K562 (cell line): ENCODE data around the gene FAM174C. TPM values are rescaled to one million over a fixed set of nuclear protein-coding genes. Genes with fewer than 3 reads are reported as not detected.

Source experiments
- BHLHE40 ChIP-seq: IDR thresholded peaks from 2 replicates; pipeline ENCODE4 v1.6.1; 2011; ENCODE audit warnings: low read length, improper control_type of control experiment
- CHD2 ChIP-seq: IDR thresholded peaks from 2 replicates; pipeline ENCODE4 v1.6.1; 2011; ENCODE audit warnings: low read depth, low read length
- CREBBP ChIP-seq: IDR thresholded peaks from one replicate; pipeline ENCODE4 v1.6.1; 2012; ENCODE audit warnings: low read depth, mild to moderate bottlenecking, control low read depth, inconsistent platforms, low read length
- EP300 ChIP-seq: IDR thresholded peaks from 2 replicates; pipeline ENCODE4 v1.6.1; 2012; ENCODE audit warnings: low read length, improper control_type of control experiment
- ETV5 ChIP-seq: sonication (generic); formaldehyde crosslinking; IDR thresholded peaks from 2 replicates; pipeline ENCODE4 v1.4.0; 2020; ENCODE audit warnings: low read depth, mild to moderate bottlenecking, missing genetic modification reagents
- HDGF ChIP-seq: fragments of 450-650 bp; IDR thresholded peaks from 2 replicates; pipeline ENCODE4 v1.6.1; 2016
- MTA3 ChIP-seq: fragments of 450-650 bp; formaldehyde crosslinking; IDR thresholded peaks from 2 replicates; pipeline ENCODE4 v1.6.1; 2017; ENCODE audit warnings: mild to moderate bottlenecking, borderline replicate concordance
- MYBL2 ChIP-seq, 2 experiments: fragments of 450-650 bp in 1 of 2; sonication (generic) in 1 of 2; formaldehyde crosslinking in 1 of 2; IDR thresholded peaks; 2 replicates each; pipeline versions ENCODE4 v1.6.1 to v1.8.1; 2017 to 2022; ENCODE audit warnings: borderline replicate concordance in 1 of 2, inconsistent platforms in 1 of 2, low read depth in 1 of 2, mild to moderate bottlenecking in 1 of 2, missing genetic modification reagents in 1 of 2, moderate library complexity in 1 of 2
- RBM25 ChIP-seq: fragments of 200-400 bp; formaldehyde crosslinking; IDR thresholded peaks from 2 replicates; pipeline ENCODE4 v1.6.1; 2018; ENCODE audit warnings: low read length, low read depth, moderate library complexity; ENCODE audit not compliant: severe bottlenecking
- ZNF282 ChIP-seq: sonication (generic); formaldehyde crosslinking; IDR thresholded peaks from 2 replicates; pipeline ENCODE4 v1.8.1; 2023; ENCODE audit warnings: missing genetic modification reagents
- ZNF3 ChIP-seq: fragments of 250-450 bp; sonication (Bioruptor Pico); IDR thresholded peaks from 2 replicates; pipeline ENCODE4 v1.5.0; 2021; ENCODE audit warnings: mild to moderate bottlenecking, moderate library complexity
- ZNF41 ChIP-seq: fragments of 250-450 bp; sonication (Bioruptor Pico); conservative IDR thresholded peaks from 2 replicates; pipeline ENCODE4 v1.4.0; 2020; ENCODE audit warnings: mild to moderate bottlenecking
- ZNF583 ChIP-seq: fragments of 250-450 bp; sonication (Bioruptor Pico); IDR thresholded peaks from 2 replicates; pipeline ENCODE4 v1.4.0; 2020
- ZNF75A ChIP-seq: fragments of 450-650 bp; formaldehyde crosslinking; IDR thresholded peaks from 2 replicates; pipeline ENCODE4 v1.4.0; 2020; ENCODE audit warnings: mild to moderate bottlenecking
- polyA plus RNA-seq, 8 experiments: library from polyadenylated mRNA; depleted of rRNA in 4 of 8; stranded (reverse) in 5 of 8; unstranded in 3 of 8; fragments of >200 nt; fragmentation: Nextera tagmentation in 2 of 8; fragmentation: Illumina TruSeq in 1 of 8; extraction: Ambion mirVana in 2 of 8; extraction: Trizol in 1 of 8; gene quantifications; 2 replicates each; pipeline versions ENCODE4 v1.2.1 to v1.2.3, GENCODE V29; 2011 to 2014; ENCODE audit warnings: inconsistent platforms in 1 of 8, missing spikeins in 1 of 8
- total RNA-seq, 7 experiments: library from RNA; depleted of rRNA in 6 of 7; stranded (reverse); fragments of >200 nt in 6 of 7; fragmentation: Illumina TruSeq in 2 of 7; extraction: Trizol in 2 of 7; gene quantifications; 2 replicates each; pipeline versions ENCODE4 v1.2.1 to v1.2.3, GENCODE V29; 2011 to 2021; ENCODE audit warnings: low replicate concordance in 1 of 7
- TF ChIP-seq, protein P1 (sequence below): fragments of 200-600 bp; sonication (generic); IDR thresholded peaks from one replicate; pipeline ENCODE4 v1.6.1; 2012; ENCODE audit warnings: mild to moderate bottlenecking, low read depth, low read length, inconsistent platforms
- TF ChIP-seq, protein P2 (sequence below): sonication (generic); formaldehyde crosslinking; IDR thresholded peaks from 2 replicates; pipeline ENCODE4 v1.9.0; 2022; ENCODE audit warnings: mild to moderate bottlenecking, missing genetic modification reagents
- TF ChIP-seq, protein P3 (sequence below): fragments of 250-450 bp; sonication (Bioruptor Pico); IDR thresholded peaks from 2 replicates; pipeline ENCODE4 v1.5.0; 2021

FAM174C gene
- total and polyA plus RNA-seq, 9 of the 15 experiments (the other 6 are each of a cell fraction or from before 2014, with no cell fraction given) = 0.66 to 89.6 (median 20.3) TPM

DNA sequence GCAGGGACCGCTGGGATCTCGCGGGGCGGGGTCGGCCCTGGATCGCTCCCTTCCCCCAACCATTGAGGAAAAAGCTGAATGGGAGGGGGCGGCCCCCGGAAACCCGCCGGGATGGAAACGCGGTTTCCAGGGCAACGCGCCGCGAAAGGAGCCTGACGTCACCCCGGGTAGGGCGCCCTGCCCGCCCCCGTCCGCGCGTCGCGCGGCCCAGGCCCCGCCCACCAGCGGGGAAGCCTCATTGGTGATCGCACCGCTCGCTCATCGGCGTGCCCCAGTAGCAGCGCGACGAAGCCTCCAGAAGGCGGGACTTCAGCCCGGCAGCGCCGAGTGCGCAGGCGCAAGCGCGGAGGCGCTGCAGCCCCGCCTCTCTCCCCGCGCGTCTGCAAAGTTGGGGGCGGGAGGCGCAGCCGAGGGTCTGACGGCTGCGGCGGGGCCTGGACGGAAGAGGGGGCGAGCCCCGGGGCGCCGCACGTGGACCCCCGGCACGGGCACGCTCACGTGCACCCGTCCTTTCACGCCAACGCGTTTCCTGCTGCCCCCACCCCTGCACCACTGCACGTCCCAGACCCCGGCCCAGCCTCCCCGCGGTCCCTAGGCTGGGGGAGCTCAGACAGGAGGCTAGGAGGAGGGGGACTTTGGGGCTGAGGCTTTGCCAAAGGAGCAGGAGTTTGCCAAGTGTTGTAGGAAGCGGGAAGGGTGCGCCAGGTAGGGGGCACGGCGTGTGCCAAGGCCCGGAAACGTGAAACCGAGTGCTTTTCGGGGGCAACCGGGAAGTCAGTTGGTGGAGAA, 14.4 kb upstream of the FAM174C start (continued):
- no peak for TF ChIP-seq CREBBP
- no peak for TF ChIP-seq ZNF41
- no peak for TF ChIP-seq ETV5 (CRISPR knock-in tag)
- TF ChIP-seq ZNF75A (CRISPR knock-in tag) = no peak
- TF ChIP-seq CHD2 = peak; percentile 80
- TF ChIP-seq, protein P1, sequence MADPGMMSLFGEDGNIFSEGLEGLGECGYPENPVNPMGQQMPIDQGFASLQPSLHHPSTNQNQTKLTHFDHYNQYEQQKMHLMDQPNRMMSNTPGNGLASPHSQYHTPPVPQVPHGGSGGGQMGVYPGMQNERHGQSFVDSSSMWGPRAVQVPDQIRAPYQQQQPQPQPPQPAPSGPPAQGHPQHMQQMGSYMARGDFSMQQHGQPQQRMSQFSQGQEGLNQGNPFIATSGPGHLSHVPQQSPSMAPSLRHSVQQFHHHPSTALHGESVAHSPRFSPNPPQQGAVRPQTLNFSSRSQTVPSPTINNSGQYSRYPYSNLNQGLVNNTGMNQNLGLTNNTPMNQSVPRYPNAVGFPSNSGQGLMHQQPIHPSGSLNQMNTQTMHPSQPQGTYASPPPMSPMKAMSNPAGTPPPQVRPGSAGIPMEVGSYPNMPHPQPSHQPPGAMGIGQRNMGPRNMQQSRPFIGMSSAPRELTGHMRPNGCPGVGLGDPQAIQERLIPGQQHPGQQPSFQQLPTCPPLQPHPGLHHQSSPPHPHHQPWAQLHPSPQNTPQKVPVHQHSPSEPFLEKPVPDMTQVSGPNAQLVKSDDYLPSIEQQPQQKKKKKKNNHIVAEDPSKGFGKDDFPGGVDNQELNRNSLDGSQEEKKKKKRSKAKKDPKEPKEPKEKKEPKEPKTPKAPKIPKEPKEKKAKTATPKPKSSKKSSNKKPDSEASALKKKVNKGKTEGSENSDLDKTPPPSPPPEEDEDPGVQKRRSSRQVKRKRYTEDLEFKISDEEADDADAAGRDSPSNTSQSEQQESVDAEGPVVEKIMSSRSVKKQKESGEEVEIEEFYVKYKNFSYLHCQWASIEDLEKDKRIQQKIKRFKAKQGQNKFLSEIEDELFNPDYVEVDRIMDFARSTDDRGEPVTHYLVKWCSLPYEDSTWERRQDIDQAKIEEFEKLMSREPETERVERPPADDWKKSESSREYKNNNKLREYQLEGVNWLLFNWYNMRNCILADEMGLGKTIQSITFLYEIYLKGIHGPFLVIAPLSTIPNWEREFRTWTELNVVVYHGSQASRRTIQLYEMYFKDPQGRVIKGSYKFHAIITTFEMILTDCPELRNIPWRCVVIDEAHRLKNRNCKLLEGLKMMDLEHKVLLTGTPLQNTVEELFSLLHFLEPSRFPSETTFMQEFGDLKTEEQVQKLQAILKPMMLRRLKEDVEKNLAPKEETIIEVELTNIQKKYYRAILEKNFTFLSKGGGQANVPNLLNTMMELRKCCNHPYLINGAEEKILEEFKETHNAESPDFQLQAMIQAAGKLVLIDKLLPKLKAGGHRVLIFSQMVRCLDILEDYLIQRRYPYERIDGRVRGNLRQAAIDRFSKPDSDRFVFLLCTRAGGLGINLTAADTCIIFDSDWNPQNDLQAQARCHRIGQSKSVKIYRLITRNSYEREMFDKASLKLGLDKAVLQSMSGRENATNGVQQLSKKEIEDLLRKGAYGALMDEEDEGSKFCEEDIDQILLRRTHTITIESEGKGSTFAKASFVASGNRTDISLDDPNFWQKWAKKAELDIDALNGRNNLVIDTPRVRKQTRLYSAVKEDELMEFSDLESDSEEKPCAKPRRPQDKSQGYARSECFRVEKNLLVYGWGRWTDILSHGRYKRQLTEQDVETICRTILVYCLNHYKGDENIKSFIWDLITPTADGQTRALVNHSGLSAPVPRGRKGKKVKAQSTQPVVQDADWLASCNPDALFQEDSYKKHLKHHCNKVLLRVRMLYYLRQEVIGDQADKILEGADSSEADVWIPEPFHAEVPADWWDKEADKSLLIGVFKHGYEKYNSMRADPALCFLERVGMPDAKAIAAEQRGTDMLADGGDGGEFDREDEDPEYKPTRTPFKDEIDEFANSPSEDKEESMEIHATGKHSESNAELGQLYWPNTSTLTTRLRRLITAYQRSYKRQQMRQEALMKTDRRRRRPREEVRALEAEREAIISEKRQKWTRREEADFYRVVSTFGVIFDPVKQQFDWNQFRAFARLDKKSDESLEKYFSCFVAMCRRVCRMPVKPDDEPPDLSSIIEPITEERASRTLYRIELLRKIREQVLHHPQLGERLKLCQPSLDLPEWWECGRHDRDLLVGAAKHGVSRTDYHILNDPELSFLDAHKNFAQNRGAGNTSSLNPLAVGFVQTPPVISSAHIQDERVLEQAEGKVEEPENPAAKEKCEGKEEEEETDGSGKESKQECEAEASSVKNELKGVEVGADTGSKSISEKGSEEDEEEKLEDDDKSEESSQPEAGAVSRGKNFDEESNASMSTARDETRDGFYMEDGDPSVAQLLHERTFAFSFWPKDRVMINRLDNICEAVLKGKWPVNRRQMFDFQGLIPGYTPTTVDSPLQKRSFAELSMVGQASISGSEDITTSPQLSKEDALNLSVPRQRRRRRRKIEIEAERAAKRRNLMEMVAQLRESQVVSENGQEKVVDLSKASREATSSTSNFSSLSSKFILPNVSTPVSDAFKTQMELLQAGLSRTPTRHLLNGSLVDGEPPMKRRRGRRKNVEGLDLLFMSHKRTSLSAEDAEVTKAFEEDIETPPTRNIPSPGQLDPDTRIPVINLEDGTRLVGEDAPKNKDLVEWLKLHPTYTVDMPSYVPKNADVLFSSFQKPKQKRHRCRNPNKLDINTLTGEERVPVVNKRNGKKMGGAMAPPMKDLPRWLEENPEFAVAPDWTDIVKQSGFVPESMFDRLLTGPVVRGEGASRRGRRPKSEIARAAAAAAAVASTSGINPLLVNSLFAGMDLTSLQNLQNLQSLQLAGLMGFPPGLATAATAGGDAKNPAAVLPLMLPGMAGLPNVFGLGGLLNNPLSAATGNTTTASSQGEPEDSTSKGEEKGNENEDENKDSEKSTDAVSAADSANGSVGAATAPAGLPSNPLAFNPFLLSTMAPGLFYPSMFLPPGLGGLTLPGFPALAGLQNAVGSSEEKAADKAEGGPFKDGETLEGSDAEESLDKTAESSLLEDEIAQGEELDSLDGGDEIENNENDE = no peak
- TF ChIP-seq ZNF3 (CRISPR knock-in tag) = no peak
- TF ChIP-seq, protein P2, sequence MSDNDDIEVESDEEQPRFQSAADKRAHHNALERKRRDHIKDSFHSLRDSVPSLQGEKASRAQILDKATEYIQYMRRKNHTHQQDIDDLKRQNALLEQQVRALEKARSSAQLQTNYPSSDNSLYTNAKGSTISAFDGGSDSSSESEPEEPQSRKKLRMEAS (CRISPR knock-in tag) = peak; percentile 63; the same call in 1 of the 2 replicates
- TF ChIP-seq EP300 = no peak
- TF ChIP-seq RBM25 = peak; percentile 100
- no peak for TF ChIP-seq MYBL2 (IDR thresholded peaks at IDR 0.05; ENCODE audit: low read depth)
- no peak for TF ChIP-seq MYBL2 (CRISPR knock-in tag; IDR thresholded peaks at IDR 0.05; ENCODE audit: borderline replicate concordance)
- TF ChIP-seq ZNF583 (CRISPR knock-in tag) = no peak
- TF ChIP-seq, protein P3, sequence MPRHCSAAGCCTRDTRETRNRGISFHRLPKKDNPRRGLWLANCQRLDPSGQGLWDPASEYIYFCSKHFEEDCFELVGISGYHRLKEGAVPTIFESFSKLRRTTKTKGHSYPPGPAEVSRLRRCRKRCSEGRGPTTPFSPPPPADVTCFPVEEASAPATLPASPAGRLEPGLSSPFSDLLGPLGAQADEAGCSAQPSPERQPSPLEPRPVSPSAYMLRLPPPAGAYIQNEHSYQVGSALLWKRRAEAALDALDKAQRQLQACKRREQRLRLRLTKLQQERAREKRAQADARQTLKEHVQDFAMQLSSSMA (CRISPR knock-in tag) = no peak
- TF ChIP-seq MTA3 = peak; percentile 19; the same call in 1 of the 2 replicates
- peak; percentile 74 for TF ChIP-seq BHLHE40
- peak; percentile 35; the same call in 1 of the 2 replicates for TF ChIP-seq HDGF
- TF ChIP-seq ZNF282 (CRISPR knock-in tag) = no peak
